Esophagus muscularis mucosa (tissue), 4 donors: ENCODE measurements around the gene FXR2. TPM values are rescaled to one million over a fixed set of nuclear protein-coding genes. Genes with fewer than 3 reads are reported as not detected.

Source experiments
- DNase-seq: peaks from one replicate; pipeline ENCODE4 v3.0.0-alpha.2; 2017; ENCODE audit errors: extremely low spot score
- H3K27ac ChIP-seq, 4 donors: fragments of 200-600 bp; sonication (generic); replicated peaks in 1 of 4; 1 replicate in 3 of 4; 2 replicates in 1 of 4; pipeline ENCODE4 v1.5.1; 2016 to 2019; ENCODE audit warnings: mild to moderate bottlenecking in 1 of 4
- H3K27me3 ChIP-seq, 4 donors: fragments of 200-600 bp; sonication (generic); one replicate each; pipeline versions ENCODE4 v1.5.1 to v1.6.0; 2016 to 2019
- H3K36me3 ChIP-seq, 4 donors: fragments of 200-600 bp; sonication (generic); one replicate each; pipeline ENCODE4 v1.5.1; 2016 to 2019
- H3K4me1 ChIP-seq, 4 donors: fragments of 200-600 bp; sonication (generic); one replicate each; pipeline ENCODE4 v1.5.1; 2016 to 2019
- H3K4me3 ChIP-seq, 4 donors: fragments of 200-600 bp; sonication (generic); 1 replicate in 2 of 4; 2 replicates in 2 of 4; pipeline ENCODE4 v1.5.1; 2016 to 2019; ENCODE audit warnings: mild to moderate bottlenecking in 4 of 4, moderate library complexity in 1 of 4
- H3K9me3 ChIP-seq, 4 donors: fragments of 200-600 bp; sonication (generic); 1 replicate in 3 of 4; 2 replicates in 1 of 4; pipeline ENCODE4 v1.5.1; 2016 to 2019
- EP300 ChIP-seq: sonication (generic); formaldehyde crosslinking; IDR thresholded peaks from one replicate; pipeline ENCODE4 v1.6.1; 2017; ENCODE audit warnings: antibody characterized with exemption
- POLR2A ChIP-seq: fragments of 450-650 bp; IDR thresholded peaks from one replicate; pipeline ENCODE4 v1.6.1; 2017; ENCODE audit warnings: antibody characterized with exemption, moderate library complexity, mild to moderate bottlenecking, low read depth
- POLR2AphosphoS5 ChIP-seq, 2 donors: sonication (generic); formaldehyde crosslinking; IDR thresholded peaks; one replicate each; pipeline ENCODE4 v1.6.1; 2017; ENCODE audit warnings: antibody characterized with exemption in 2 of 2
- WGBS: methylation state at CpG from one replicate; pipeline ENCODE4 v1.1.5; 2018; 5-methylcytosine and 5-hydroxymethylcytosine counted together
- intact Hi-C: fragments of 100-400 bp; cut with DNase I; formaldehyde crosslinking; loops from one replicate; pipeline ENCODE4 v1.15.1; 2023
- total RNA-seq, 4 donors: library from RNA; depleted of rRNA; stranded (reverse); fragments of >200 nt; gene quantifications; one replicate each; pipeline versions ENCODE4 v1.1.0 to v1.2.1, GENCODE V29; 2016
- TF ChIP-seq, protein P1 (sequence below), 3 experiments: fragments of 200-600 bp in 2 of 3; fragments of 450-650 bp in 1 of 3; sonication (generic) in 2 of 3; IDR thresholded peaks; one replicate each; pipeline ENCODE4 v1.5.1; 2017 to 2019; ENCODE audit warnings: antibody characterized with exemption in 3 of 3, mild to moderate bottlenecking in 2 of 3, moderate library complexity in 1 of 3

The FXR2 gene
- total RNA-seq, 4 donors from 2014 or later: 38.2 to 65.8 (median 50.2) TPM

DNA sequence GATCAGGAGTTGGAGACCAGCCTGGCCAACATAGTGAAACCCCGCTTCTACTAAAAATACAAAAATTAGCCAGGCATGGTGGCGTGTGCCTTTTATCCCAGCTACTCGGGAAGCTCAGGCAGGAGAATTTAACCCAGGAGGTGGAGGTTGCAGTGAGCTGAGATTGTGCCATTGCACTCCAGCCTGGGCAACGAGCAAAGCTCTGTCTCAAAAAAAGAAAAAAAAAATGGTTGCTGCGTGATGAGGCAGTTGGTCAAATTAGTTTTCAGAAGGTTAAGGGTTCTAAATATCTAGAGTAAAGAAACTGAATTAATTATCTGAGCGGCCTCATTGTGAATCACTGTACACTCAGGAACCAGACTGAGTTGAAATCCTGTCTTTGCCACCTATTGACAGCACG, 38.7 kb downstream of the FXR2 start:
- no peak for DNase-seq
- Histone ChIP-seq H3K27me3 (no peaks in the 10 kb centered on the region), H3K27ac (peak overlapping the region in 1 of 4 donors; percentile 100), H3K36me3 (peaks cover 53 to 64% (median 59%) of the 10 kb centered on the region in 4 donors), H3K4me1 (peaks cover 49 to 81% (median 77%) of the 10 kb centered on the region in 4 donors), H3K9me3 (no peaks in the 10 kb centered on the region), H3K4me3 (no peak overlapping the region)
- intact Hi-C loops: no loop called here
- TF ChIP-seq EP300 (no peak), POLR2AphosphoS5 (IDR thresholded peaks at IDR 0.05) (no peak), POLR2A (no peak)
- TF ChIP-seq, protein P1, sequence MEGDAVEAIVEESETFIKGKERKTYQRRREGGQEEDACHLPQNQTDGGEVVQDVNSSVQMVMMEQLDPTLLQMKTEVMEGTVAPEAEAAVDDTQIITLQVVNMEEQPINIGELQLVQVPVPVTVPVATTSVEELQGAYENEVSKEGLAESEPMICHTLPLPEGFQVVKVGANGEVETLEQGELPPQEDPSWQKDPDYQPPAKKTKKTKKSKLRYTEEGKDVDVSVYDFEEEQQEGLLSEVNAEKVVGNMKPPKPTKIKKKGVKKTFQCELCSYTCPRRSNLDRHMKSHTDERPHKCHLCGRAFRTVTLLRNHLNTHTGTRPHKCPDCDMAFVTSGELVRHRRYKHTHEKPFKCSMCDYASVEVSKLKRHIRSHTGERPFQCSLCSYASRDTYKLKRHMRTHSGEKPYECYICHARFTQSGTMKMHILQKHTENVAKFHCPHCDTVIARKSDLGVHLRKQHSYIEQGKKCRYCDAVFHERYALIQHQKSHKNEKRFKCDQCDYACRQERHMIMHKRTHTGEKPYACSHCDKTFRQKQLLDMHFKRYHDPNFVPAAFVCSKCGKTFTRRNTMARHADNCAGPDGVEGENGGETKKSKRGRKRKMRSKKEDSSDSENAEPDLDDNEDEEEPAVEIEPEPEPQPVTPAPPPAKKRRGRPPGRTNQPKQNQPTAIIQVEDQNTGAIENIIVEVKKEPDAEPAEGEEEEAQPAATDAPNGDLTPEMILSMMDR (IDR thresholded peaks at IDR 0.05): no peak
- 71% methylated on average over 7 of the region's 7 CpGs for WGBS

DNA sequence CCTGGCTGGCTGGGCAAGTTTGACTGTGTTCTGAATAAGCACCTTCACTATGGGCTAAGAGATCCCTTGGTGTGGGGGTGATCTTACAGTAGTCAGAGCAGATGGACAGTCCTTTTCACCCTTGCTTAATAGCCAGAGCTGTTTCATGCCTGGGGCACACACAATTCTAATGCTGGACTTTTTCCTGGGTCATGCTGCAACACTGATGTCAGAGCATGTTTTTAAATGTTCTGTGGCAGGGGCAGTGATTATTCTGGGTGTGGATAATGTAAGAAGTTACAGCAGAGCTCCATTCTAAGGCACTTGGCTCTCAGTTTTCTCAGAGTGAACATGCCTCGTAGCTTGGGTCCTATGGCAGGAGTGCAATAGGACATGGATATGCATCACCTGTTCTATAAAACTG, 39.2 kb downstream of the FXR2 start:
- H3K27me3 ChIP-seq: no peaks in the 10 kb centered on the region
- H3K4me1 ChIP-seq: peaks cover 49 to 76% (median 72%) of the 10 kb centered on the region in 4 donors
- peaks cover 55 to 69% (median 64%) of the 10 kb centered on the region in 4 donors for H3K36me3 ChIP-seq
- WGBS: 50% methylated on average over 1 of the region's 1 CpG
- no peak for DNase-seq
- intact Hi-C loops: no loop called here
- no peaks in the 10 kb centered on the region for H3K9me3 ChIP-seq
- H3K27ac ChIP-seq: peak overlapping the region in 2 of 4 donors; percentile 99 to 100
- peak overlapping the region in 1 of 4 donors; percentile 6 for H3K4me3 ChIP-seq
- TF ChIP-seq POLR2A (no peak), POLR2AphosphoS5 (IDR thresholded peaks at IDR 0.05) (no peak), EP300 (no peak)
- TF ChIP-seq, protein P1 (IDR thresholded peaks at IDR 0.05): no peak

DNA sequence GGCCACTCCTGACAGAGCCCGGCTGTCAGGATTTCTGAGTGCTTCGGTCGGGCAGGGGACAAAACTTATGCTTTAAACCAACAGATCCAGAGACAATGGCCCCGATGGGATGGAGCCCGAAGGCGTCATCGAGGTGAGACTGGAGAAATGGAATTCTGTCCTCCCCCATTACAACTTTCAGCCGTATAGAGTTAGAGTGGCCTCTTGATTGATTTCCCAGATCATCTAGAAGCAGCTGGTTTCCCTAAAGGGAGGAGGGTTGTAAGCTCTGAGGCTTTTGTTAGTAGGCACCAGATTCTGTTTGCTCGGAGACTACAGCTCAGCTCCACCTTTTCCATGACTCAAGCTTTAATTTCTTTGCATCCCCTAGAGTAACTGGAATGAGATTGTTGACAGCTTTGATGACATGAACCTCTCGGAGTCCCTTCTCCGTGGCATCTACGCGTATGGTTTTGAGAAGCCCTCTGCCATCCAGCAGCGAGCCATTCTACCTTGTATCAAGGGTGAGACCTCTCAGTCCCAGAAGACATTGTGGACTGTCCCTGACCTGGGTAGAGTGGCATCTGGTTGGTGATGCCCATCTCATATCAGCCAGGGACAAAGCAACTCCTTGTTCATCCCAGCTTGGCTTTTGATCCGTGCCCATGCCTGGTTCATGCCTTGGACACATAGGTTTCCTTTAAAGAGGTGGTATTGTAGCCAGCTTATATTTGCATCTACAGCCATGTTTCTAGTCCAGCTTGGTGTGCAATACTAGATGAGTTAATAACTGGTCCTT, 40.3 kb downstream of the FXR2 start:
- peaks cover 61 to 74% (median 74%) of the 10 kb centered on the region in 4 donors for H3K36me3 ChIP-seq
- H3K4me1 ChIP-seq: peaks cover 40 to 65% (median 61%) of the 10 kb centered on the region in 4 donors
- intact Hi-C loops: no loop called here
- no peaks in the 10 kb centered on the region for H3K27me3 ChIP-seq
- no peak for TF ChIP-seq POLR2A
- TF ChIP-seq POLR2AphosphoS5 (IDR thresholded peaks at IDR 0.05): peak in 1 of 2 donors; percentile 8
- WGBS: 23% methylated on average over 13 of the region's 15 CpGs
- peak overlapping the region; percentile 98 to 100 (median 100) for H3K27ac ChIP-seq
- DNase-seq: no peak
- no peaks in the 10 kb centered on the region for H3K9me3 ChIP-seq
- H3K4me3 ChIP-seq: peak overlapping the region; percentile 85 to 100 (median 98)

DNA sequence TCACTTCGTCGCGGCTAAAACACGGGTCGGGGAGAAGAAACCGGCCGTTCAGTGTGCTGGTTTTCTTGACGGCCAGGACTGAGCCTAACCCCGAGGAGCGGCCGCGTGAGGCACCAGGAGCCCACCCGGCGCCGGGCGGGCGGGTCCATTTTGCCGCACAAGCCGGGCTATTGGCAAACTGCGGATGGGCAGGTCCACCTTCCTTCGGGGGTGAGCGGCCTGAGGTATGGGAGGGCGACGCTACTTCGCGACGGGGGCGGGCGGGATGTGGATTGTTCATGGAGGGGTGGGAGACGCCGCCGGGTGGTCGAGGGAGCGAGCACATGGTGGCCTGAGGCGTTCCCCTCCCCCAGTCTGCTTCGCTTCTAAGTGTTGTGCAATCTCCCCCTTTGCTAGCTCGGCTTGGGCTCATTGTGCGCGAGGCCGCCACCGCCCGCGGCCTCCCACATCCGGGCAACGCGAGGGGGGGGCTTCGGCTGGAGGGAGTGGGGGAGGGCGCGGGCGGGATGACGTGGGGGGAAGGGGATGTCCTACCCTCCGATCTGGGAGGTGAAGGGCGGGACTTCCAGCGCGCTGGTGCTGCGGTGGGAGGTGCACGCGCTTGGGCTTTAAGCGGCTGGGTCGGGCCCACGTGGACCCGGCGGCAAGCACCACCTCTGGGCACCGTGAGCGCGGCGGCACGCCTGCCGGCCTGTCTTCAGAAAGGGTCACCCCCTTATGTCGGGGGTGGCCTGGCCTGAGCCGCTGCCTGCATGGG, 41.2 kb downstream of the FXR2 start:
- H3K9me3 ChIP-seq: no peaks in the 10 kb centered on the region
- H3K4me3 ChIP-seq: peak overlapping the region; percentile 85 to 100 (median 98)
- H3K27me3 ChIP-seq: no peaks in the 10 kb centered on the region
- intact Hi-C loops: no loop called here
- WGBS: 0% methylated on average over 22 of the region's 71 CpGs
- H3K36me3 ChIP-seq: peaks cover 59 to 76% (median 74%) of the 10 kb centered on the region in 4 donors
- peak; percentile 98 for DNase-seq
- TF ChIP-seq, protein P1 (IDR thresholded peaks at IDR 0.05): no peak
- TF ChIP-seq POLR2AphosphoS5 (IDR thresholded peaks at IDR 0.05): peak; percentile 86 to 97
- peak overlapping the region; percentile 98 to 100 (median 100) for H3K27ac ChIP-seq
- peaks cover 35 to 56% (median 53%) of the 10 kb centered on the region in 4 donors for H3K4me1 ChIP-seq
